ENCODE results near the gene FAM209B.

DNA sequence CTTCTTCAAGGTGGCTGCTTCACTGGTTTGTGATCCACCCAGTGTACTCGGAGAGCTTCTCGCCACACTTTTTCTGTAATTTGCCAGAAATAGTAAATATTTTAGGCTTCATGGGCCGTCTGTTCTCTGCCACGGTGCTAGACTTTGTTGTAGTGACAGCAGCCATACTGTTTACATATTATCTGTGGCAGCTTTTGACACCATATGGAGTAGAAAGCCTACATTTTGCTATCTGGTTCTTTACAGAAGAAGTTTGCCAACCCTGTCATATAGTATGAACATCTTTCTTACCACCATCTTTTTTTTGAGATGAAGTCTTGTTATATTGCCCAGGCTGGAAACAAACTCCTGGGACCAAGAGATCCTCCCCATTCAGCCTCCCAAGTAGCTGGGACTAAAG is 32.5 kb downstream of the FAM209B start:
- TF ChIP-seq, protein P1, sequence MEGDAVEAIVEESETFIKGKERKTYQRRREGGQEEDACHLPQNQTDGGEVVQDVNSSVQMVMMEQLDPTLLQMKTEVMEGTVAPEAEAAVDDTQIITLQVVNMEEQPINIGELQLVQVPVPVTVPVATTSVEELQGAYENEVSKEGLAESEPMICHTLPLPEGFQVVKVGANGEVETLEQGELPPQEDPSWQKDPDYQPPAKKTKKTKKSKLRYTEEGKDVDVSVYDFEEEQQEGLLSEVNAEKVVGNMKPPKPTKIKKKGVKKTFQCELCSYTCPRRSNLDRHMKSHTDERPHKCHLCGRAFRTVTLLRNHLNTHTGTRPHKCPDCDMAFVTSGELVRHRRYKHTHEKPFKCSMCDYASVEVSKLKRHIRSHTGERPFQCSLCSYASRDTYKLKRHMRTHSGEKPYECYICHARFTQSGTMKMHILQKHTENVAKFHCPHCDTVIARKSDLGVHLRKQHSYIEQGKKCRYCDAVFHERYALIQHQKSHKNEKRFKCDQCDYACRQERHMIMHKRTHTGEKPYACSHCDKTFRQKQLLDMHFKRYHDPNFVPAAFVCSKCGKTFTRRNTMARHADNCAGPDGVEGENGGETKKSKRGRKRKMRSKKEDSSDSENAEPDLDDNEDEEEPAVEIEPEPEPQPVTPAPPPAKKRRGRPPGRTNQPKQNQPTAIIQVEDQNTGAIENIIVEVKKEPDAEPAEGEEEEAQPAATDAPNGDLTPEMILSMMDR (IDR thresholded peaks at IDR 0.05): no peak
- no peak for TF ChIP-seq POLR2A (IDR thresholded peaks at IDR 0.05)

Data from transverse colon (tissue), 3 donors.